ENCODE results near the gene CACNA1I. TPM values are rescaled to one million over a fixed set of nuclear protein-coding genes. Genes with fewer than 3 reads are reported as not detected.
"Not testable (repeated sequence)": the region's sequence is repeated elsewhere in the genome, so short reads cannot be mapped to it uniquely, and the experiment has no call there.

CACNA1I gene
- polyA plus RNA-seq, 1 donor, result 0.13 TPM

- no peak for DNase-seq
Observed at GRCh38 chr22:39719559-39720450, 149.3 kb downstream of the CACNA1I start.

DNA sequence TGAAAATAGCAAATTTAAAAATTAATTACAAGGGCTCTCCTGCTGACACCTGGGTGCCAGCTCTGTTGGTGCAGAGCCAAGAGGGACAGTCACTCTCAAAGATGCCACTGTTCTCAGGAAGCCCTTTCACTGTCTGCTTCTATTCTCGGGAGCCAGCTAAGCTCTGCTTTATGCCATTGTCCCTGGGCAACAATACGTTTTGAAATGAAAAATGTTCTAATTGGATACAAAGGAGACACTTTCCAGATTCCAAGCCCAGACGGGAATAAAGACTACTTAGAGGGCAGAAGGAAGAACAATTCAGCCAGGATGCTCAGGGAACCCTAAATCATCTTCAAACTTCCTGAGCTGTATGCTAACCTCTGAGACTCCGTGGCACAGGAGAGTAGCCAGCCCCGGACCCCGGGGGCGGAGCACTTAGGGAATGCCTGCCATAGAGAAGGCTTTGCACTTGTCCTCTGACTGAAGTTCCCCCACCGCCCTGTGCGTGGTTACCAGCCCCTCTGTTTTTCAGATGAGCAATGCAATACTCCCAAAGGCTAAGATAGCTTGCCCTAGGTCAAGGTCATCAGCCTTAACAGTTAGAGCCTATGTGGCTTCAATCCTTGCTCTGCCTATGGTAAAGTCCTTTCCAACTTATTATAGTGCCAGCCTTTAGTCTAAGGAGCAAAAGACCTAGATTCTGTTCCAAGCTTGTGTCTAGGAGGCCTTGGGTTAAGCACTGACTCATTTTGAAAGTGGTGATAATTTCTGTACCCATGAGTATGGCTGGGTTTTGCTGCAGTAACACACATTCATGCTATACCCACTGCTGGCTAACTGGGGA lies 150.9 kb downstream of the CACNA1I start:
- DNase-seq, result no peak

DNA sequence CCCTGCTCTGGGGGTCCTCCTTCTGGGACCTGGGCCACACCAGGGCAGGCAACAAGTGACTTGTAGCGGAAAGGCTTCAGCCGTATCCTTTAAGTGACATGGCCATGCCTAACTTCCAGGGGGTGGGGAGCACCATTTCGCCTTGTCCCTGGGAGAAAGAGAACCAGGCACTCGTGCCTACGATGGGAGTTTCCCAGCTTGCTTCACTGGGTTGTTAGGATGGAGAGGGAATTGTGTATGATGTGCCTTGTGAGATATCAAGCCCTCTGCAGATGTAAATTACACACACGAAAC lies 151.4 kb downstream of the CACNA1I start:
- DNase-seq, result no peak

- DNase-seq, result no peak
Observed at GRCh38 chr22:39722501-39722900, 151.9 kb downstream of the CACNA1I start.

- no peak for DNase-seq
Observed at GRCh38 chr22:39723463-39723862, 152.9 kb downstream of the CACNA1I start.

DNA sequence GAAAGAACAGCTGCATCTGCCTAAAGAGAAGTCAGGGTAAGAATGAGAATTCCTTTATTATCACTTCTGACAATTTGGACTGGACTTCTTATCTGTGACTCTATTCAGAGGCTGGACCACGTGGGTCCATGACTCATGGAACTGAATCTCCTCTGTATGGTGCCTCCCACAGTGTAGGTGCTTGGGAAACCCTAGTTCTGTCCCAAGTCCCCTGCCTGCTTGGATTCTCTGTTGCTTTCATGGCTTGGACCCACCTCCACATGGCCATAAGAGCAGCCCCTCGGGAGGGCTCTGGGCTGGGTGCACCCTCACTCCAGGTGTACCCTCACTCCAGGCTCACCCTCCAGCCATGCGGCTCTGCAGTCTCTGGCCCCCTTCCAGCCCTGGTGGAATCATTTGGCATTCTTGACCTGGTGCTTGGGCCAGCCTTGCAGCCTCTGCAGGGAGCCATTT lies 153.4 kb downstream of the CACNA1I start:
- no peak for DNase-seq

DNA sequence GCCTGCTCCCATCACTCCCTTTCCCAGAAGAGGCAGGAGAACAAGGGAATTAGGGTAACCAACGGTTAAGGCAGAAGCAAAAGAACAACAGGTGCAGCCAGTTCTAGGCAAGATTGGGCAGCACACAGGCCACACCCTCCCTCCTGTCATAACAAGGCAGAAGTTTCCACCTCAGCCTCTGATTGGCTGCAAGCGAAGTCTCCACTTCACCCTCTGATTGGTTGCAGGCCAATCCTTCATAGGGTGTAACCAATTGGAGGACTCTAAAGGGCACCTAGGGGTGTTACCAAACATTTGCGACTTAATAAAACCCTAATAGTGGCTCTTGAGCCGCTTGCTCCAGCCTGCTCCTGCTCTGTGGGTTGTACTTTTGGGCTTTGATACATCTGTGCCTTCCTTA lies 153.8 kb downstream of the CACNA1I start:
- DNase-seq, result no peak

GRCh38 chr22:39724857-39725256 lies 154.3 kb downstream of the CACNA1I start:
- DNase-seq, result no peak

- no peak for DNase-seq
Observed at GRCh38 chr22:39725351-39726035, 154.9 kb downstream of the CACNA1I start.

GRCh38 chr22:39727541-39727940 lies 157.0 kb downstream of the CACNA1I start:
- DNase-seq, result no peak

DNA sequence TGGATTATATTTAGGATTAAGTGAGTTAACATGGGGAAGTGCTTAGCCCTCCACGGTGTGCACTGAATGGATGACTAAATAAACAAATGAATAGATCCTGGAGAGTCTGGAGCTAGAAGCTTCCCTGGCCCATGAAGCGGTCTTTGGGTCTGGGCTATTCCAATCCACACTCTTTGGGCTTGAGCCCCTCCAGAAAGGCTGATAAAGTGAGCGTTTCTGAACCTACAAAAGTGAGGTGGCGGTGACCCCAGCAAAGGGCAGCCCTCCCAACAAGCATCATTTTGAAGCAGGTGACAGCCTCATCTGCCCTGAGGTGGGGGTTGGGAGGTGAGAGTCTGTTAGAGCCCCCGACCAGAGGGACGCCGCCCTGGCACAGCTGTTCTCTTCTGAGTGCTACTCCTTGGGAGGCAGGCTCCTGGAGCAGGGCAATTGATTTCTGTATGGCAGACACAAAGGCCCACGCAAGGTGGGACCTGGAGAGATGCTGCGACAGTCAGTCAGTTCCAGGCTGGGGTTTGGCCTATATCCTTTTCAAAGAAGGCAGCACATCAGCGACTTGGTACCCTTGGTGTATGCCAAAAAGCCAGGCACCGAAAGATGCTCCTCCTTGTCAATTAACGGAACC lies 157.8 kb downstream of the CACNA1I start:
- DNase-seq, result no peak

- DNase-seq, result no peak
Observed at GRCh38 chr22:39729141-39729934, 158.8 kb downstream of the CACNA1I start.

- no peak for DNase-seq
Observed at GRCh38 chr22:39731481-39731880, 160.9 kb downstream of the CACNA1I start.

DNA sequence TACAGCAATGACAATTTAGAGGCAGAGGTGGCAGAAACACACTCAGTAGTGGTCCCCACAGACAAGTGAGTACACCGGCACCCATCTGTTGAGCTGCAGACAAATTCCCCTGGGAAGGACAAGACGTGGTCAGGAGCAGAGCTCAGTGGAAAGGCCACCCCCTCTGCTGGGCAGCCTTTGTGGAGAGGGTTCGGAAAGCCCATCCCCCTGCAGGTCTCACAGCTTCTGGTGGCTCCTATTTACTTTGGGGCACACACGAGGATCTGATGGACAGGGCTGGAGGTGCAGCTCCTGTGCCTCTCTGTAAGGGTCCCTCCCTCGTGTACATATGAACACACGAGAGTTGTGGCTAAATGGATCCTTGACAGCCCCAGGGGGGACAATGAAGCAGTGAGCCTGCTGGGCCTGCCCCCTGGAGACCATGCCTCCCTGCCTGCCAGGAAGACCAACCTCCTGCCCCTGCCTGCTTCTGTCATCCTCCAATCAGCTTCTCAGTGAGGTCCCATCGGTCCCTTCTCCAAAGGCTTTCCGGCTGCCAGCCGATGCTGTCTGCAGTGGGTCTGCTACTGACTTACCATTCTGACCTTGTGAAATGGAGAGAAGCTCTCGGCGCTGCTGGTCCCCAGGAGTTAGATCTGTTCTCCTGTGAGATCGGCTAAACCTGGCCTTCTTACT lies 161.5 kb downstream of the CACNA1I start:
- DNase-seq, result no peak

DNA sequence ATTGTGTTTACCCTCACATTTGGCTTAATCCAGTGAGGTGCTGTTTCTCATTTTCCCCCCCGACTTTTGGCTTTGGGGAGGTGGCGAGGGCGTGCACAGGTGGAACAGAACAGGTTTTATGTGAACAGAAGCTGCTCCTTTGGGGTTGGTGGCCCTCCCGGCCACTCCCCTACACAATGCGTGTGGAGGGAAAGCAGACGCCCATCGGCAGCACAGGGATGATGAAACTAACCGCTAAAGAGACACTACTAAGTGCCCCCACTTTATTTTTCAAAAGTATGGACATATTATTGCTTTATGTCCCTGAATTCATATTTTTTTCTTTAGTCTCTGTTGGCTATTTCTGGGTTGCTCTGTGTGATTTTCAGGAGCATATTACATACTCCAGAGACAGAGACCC lies 162.1 kb downstream of the CACNA1I start:
- no peak for DNase-seq

- no peak for DNase-seq
Observed at GRCh38 chr22:39733191-39733590, 162.6 kb downstream of the CACNA1I start.

DNA sequence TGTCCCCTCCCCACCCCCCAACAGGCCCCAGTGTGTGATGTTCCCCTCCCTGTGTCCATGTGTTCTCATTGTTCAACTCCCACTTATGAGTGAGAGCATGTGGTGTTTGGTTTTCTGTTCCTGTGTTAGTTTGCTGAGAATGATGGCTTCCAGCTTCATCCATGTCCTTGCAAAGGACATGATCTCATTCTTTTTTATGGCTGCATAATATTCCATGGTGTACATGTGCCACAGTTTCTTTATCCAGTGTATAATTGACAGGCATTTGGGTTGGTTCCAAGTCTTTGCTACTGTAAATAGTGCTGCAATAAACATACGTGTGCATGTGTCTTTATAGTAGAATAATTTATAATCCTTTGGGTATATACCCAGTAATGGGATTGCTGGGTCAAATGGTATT lies 163.5 kb downstream of the CACNA1I start:
- DNase-seq, result not testable (repeated sequence)

DNA sequence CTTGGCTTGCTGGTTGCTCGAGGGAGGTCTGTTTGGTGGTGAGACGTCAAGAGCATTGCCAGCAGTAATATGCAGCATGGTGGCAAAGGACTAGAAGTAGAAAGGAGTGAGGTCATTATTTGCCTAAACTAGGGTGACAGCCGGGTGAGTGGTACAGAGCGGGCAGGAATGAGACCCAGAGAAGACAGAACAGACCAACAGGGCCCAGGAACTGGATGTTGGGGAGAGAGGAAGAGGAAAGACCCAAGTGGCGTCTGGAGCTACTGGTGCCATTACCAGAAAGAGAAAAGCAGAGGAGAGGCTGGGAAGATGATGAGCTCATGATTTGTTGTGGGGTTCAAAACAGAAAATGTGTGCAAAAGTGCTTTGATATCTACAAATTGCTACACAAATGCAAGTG lies 164.3 kb downstream of the CACNA1I start:
- no peak for DNase-seq

DNA sequence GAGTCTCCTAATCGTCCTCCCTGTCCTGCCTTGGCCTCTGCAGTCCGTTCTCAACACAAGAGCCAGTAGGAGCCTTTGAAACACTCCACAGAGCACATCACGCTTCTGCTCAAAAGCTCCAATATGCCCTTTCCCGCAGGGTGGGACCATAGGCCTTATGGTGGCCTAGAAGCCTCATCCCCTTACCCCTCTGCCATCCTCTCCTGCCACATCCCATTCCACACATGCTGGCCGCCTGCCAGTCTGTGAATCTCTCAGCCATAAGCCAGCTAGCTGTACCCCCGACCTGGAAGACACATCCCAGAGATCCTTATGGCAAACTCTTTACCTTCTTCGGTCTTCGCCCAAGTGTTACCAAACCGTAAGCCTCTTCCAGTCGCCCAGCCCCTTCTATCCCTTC lies 165.2 kb downstream of the CACNA1I start:
- no peak for DNase-seq

- DNase-seq, result no peak
Observed at GRCh38 chr22:39738746-39739145, 168.2 kb downstream of the CACNA1I start.

All from left kidney (tissue), 2 donors.